HG03135 (cell line): ENCODE results near the gene NFATC2.
A peak's percentile ranks its signal among the peaks of the same experiment; 100 is the strongest.

Source experiments
- ATAC-seq: cut with Tn5 transposase; IDR thresholded peaks from one replicate; pipeline ENCODE4 v1.9.1; 2021; ENCODE audit warnings: mild to moderate bottlenecking, moderate library complexity; ENCODE audit not compliant: unreplicated experiment

The NFATC2 gene

DNA sequence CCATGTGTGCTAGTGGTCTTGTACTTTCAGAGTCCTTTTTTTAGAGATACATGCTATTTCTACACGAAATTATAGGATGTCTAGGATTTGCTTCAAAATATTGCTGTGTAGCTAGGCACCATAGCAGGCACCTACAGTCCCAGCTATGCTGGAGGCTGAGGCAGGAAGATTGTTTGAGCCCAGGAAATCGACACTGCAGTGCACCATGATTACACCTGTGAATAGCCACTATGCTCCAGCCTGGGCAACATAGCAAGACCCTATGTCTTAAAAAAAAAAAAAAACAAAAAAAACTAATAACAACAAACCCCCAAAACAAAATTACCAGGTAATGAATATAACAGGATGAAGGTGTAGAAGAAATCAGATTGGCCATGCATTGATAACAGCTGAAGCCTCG lies 121.7 kb downstream of the NFATC2 start:
- ATAC-seq: no peak

- ATAC-seq: no peak
Observed at GRCh38 chr20:51420111-51420510, 122.4 kb downstream of the NFATC2 start.

DNA sequence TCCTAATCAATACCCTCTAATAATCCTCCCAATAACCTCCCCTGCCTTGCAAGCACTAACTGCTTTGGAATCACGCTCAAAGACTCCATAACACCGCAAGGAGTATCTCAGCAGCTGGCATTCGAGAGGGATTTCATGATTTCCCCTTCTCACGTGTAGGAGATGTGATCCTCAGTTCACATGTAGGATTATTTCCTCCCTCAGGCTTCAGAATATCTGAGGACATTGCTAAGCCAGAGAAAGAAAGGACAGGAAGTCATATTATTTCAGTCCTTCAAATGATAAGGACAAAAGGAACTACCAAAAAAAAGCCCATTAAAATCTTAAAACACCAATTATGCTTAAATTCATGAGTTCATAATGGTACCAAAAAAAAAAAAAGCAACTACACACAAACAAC lies 122.9 kb downstream of the NFATC2 start:
- no peak for ATAC-seq

DNA sequence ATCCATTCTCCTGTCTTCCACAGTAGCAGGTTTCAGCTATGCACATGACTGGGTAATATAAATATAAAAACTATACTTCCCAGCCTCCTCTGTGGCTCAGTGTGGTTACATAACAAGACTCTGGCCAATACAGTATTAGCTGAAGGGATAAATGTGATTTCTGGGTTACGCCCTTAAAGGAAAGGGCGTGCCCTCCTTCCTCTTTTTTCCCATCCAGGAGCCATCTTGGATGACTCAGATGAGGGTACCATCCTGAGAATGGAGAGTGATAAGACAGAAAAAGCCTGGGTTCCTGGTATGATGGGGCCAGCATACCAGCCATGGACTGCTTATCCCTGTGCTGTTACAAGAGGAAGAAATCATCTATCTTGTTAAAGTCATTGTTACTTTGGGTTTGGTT lies 123.3 kb downstream of the NFATC2 start:
- no peak for ATAC-seq

- no peak for ATAC-seq
Observed at GRCh38 chr20:51418137-51418529, 124.4 kb downstream of the NFATC2 start.

GRCh38 chr20:51417250-51418136 lies 125.0 kb downstream of the NFATC2 start:
- ATAC-seq: no peak

GRCh38 chr20:51416532-51417249 lies 125.8 kb downstream of the NFATC2 start:
- ATAC-seq: no peak

GRCh38 chr20:51413857-51414256 lies 128.7 kb downstream of the NFATC2 start:
- ATAC-seq: no peak

DNA sequence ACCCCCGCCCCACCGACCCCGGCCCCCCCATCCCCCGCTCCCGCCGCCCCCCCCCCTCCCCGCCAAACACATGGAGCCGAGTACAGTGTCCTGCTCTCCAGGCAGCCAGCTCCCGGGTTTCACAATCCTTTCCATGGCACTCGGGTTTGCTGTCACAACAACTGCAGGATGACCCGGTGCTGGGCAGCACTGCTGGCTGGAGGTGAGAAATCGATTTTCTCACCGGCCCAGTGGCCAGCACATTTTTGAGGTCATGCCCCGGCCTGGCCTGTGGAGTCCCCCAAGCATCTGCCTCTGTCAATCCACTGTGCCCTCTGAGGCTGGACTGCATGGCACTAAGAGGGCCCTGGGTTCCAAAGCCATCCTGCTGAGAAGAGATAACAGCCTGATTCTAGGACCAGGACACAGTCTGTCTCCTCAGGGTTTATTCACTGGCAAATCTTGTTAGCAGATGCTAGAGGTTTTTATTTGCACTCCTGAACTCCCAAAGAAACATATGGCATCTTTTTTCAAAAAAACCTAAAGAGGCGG lies 129.5 kb downstream of the NFATC2 start:
- no peak for ATAC-seq

DNA sequence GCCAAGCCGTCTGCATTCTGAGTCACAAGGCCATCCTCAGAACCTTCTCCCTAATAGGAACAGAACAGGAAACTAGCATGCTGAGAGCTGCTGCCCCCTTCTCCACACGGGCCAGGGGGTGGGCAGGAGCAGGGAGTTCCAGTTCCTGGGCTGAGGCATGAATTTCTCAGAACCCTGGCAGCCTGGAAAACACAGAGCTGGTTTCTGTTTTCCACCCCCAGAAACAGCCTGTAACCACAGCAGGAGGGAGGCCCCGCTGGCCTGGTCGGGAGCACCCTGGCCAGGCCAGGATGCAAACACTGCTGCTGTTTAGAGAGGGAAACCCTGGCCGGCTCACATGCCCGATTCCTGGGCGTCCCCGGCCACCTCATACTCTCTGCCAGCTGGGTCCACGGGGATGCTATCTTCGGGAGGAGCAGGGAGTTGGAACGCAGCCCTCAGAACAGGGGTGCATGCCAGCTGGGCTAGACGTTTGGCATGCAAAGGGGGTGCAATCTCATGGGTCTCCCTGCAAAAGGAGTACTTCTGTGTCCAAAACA lies 130.1 kb downstream of the NFATC2 start:
- no peak for ATAC-seq

- no peak for ATAC-seq
Observed at GRCh38 chr20:51411870-51412269, 130.6 kb downstream of the NFATC2 start.

DNA sequence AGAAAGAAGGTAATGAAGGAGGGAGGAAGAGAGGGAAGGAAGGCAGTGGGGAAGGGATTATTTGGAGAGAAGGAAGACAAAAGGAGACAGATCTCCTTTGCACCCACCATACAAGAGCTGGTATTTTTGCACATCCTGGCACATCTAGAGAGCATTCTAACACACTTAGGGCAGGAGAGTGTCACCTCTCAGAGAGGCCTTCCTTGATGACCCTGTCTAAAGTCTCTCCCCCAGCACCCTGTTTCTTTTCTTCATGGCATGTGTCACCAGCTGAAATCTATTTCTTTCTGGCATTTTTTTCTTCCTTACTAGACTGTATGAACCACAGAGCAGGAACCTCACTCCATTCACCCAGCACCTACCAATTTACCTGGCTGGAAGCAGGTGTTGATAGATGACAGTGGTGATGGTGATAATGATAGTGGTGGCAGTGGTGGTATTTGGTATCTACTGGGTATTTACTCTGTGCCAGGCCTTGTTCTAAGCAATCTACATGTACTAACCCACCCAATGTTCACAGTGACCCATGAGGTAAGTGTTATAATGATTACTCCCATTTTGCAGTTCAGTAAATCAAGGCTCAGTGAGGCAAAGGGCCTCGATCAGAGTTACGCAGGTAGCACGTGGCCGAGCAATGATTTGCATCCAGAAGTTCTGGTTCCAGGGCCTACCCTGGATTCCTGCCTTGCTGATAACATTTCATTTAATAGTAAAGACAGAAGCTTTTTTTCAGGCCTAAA lies 131.8 kb downstream of the NFATC2 start:
- no peak for ATAC-seq

- ATAC-seq: no peak
Observed at GRCh38 chr20:51409192-51409880, 133.2 kb downstream of the NFATC2 start.

DNA sequence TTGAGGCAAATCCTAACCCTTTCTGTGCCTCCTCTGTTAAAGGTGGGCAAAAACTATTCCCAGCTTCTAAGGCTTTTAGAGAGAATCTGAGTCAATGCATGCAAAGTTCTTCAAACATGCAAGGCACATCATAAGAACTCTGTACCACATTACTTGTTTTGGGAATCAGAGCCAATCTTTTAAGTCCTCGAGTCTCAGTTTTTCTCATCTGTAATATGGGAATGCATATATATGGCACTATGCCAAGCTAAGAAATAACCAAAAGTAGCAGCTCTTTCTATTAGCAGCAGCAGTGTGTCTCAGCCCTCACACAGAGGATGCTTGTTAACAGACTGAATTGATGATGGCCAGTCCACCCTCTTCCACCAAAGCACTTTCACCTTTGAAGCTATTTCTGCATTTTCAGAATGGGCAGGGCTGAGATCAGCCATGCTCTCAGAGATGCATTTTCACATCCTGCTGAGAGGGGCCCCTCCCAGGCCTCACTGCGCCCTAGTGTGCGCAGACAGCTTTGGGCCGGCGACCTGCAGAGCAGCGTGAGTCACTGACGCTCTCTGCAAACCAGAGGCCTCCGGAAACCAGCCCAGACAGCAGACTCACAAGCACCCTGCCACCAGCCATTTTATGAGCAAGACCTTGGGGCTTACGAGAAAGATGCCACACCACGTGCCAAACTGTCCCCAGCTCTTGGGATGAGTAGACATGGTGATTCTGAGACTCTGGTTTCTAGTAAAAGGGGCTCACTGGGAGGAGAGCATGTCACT lies 138.0 kb downstream of the NFATC2 start:
- peak; percentile 82 for ATAC-seq

DNA sequence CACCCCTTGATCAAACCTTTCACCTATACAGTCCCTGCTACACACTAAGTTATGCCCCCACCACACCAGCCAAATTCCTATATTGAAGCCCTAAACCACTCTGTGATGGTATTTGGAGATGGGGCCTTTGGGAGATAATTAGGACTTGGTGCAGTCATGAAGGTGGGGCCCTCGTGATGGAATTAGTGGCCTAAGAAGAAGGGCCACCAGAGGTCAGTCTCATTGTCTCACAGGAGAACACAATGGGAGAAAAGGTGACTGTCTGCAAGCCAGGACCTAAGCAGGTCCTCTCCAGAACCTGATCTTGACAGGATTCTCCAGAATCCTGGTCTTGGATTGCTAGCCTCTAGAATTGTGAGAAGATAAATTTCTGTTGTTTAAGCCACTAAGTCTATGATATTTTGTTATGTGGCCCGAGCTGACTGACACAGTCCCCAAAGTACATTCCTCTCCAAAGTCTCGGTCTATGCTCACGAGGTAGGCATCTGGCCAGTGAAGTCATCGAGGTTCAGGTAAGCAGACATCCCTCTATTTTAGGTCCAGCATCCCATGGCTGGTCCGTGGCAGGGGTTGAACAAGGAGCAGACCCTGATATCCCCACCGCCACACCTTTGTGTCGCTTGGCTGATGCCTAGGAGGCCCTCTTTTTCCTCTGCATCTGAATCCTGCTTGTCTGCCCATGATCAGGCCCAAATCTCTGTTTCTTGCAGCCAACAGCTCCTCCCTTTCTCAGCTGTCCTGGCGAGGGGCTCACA lies 138.9 kb downstream of the NFATC2 start:
- ATAC-seq: no peak

GRCh38 chr20:51402201-51402600 lies 140.3 kb downstream of the NFATC2 start:
- no peak for ATAC-seq

- ATAC-seq: no peak
Observed at GRCh38 chr20:51401496-51401895, 141.0 kb downstream of the NFATC2 start.

GRCh38 chr20:51400051-51400926 lies 142.2 kb downstream of the NFATC2 start:
- peak; percentile 63 for ATAC-seq
